Left lung (tissue), 10 donors: Measurements from ENCODE around the gene CCDC184. TPM values are rescaled to one million over a fixed set of nuclear protein-coding genes. Genes with fewer than 3 reads are reported as not detected.
"Not testable (repeated sequence)": the region's sequence is repeated elsewhere in the genome, so short reads cannot be mapped to it uniquely, and the experiment has no call there.

Experiments
- ATAC-seq: fragments of 200-7000 bp; cut with Tn5 transposase; one replicate; pipeline ENCODE4 v1.9.1; 2020; ENCODE audit warnings: moderate library complexity
- DNase-seq, 4 donors: peaks; one replicate each; pipeline ENCODE4 v3.0.0-alpha.2; 2013 to 2020
- H3K27ac ChIP-seq, 2 donors: fragments of 200-600 bp; sonication (generic) in 1 of 2; one replicate each; pipeline versions ENCODE4 v1.5.0 to v1.8.0; 2020 to 2021
- H3K27me3 ChIP-seq, 2 donors: fragments of 200-600 bp; sonication (generic) in 1 of 2; one replicate each; pipeline versions ENCODE4 v1.5.0 to v1.8.0; 2020 to 2021
- H3K36me3 ChIP-seq, 2 donors: fragments of 200-600 bp; sonication (generic) in 1 of 2; one replicate each; pipeline versions ENCODE4 v1.5.0 to v1.8.0; 2020 to 2021
- H3K4me1 ChIP-seq, 2 donors: fragments of 200-600 bp; one replicate each; pipeline ENCODE4 v1.8.0; 2021
- H3K4me3 ChIP-seq, 2 donors: fragments of 200-600 bp; sonication (generic) in 1 of 2; one replicate each; pipeline versions ENCODE4 v1.5.0 to v1.8.0; 2020 to 2021; ENCODE audit warnings: mild to moderate bottlenecking in 1 of 2
- H3K9me3 ChIP-seq, 2 donors: fragments of 200-600 bp; sonication (generic) in 1 of 2; one replicate each; pipeline versions ENCODE4 v1.5.0 to v1.8.0; 2020 to 2021
- intact Hi-C, 2 donors: fragments of 100-400 bp; cut with DNase I; formaldehyde crosslinking; loops; one replicate each; pipeline versions ENCODE4 v1.11.2 to v1.14.2; 2022
- polyA plus RNA-seq, 6 donors: library from polyadenylated mRNA; unstranded; fragments of 120-200 nt; gene quantifications; one replicate each; pipeline ENCODE4 v1.2.1, GENCODE V29; 2013; ENCODE audit not compliant: insufficient read length in 6 of 6
- total RNA-seq, 2 donors: library from RNA; stranded (reverse); fragmentation: NEBNext Ultra II Directional; extraction: Animal tissue kit (Norgen Biotek cat#: 25700); gene quantifications; one replicate each; pipeline ENCODE4 v1.2.1, GENCODE V29; 2021
- TF ChIP-seq, protein P1 (sequence below), 2 donors: fragments of 200-600 bp; sonication (generic) in 1 of 2; IDR thresholded peaks; one replicate each; pipeline versions ENCODE4 v1.5.0 to v1.8.0; 2021; ENCODE audit warnings: antibody characterized with exemption in 2 of 2
- donor health status: DM: no; HTN: yes; CAD: no.
- donor health status: DM: no; HTN: no; CAD: no.

Gene CCDC184
- total and polyA plus RNA-seq, 8 donors: 0.20 to 0.73 (median 0.31) TPM; not detected in 1

DNA sequence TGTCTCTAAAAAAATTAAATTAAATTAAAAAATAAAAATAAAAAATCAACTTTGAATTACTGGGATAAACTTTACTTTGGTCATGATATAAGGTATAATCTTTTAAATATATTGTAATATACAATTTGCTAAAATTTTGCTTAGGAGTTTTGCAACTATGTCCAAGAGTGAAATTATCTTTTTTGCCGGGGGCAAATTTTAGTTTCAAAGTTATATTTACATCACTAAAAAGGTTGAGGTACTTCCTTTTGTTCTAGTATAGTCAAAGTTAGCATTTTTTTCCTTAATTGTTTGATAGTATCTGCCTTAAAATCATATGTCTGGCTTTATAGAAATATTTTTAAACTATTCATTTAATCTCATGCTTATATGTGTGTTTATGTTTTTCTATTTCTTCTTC is 37.3 kb downstream of the CCDC184 start:
- Histone ChIP-seq H3K9me3 (no peaks in the 10 kb centered on the region), H3K36me3 (no peaks in the 10 kb centered on the region), H3K27me3 (no peaks in the 10 kb centered on the region), H3K4me3 (no peak overlapping the region), H3K4me1 (no peaks in the 10 kb centered on the region), H3K27ac (no peak overlapping the region)
- TF ChIP-seq, protein P1, sequence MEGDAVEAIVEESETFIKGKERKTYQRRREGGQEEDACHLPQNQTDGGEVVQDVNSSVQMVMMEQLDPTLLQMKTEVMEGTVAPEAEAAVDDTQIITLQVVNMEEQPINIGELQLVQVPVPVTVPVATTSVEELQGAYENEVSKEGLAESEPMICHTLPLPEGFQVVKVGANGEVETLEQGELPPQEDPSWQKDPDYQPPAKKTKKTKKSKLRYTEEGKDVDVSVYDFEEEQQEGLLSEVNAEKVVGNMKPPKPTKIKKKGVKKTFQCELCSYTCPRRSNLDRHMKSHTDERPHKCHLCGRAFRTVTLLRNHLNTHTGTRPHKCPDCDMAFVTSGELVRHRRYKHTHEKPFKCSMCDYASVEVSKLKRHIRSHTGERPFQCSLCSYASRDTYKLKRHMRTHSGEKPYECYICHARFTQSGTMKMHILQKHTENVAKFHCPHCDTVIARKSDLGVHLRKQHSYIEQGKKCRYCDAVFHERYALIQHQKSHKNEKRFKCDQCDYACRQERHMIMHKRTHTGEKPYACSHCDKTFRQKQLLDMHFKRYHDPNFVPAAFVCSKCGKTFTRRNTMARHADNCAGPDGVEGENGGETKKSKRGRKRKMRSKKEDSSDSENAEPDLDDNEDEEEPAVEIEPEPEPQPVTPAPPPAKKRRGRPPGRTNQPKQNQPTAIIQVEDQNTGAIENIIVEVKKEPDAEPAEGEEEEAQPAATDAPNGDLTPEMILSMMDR (IDR thresholded peaks at IDR 0.05): no peak
- intact Hi-C loops: no loop called here
- DNase-seq (no peak), ATAC-seq (no peak)

DNA sequence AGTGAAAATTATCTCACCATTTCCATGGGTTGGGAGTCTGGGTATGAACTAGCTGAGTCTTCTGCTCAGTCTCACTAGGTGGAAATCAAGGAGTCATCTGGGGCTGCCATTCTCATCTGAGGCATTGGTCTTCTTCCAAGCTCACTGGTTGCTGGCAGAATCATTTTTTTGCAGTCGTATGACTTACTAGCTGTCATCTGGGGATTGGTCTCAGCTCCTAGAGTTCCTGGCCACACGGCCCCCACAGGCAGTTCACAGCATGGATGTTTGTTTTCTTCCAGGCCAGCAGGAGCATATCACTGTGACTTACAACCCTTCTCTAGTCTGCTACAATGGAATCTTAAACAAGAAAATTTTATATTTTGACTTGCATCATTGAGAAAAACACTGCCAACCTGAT is 38.2 kb downstream of the CCDC184 start:
- DNase-seq (no peak), ATAC-seq (no peak)
- H3K27me3 ChIP-seq: no peaks in the 10 kb centered on the region
- no peak overlapping the region for H3K27ac ChIP-seq
- H3K9me3 ChIP-seq: no peaks in the 10 kb centered on the region
- H3K4me1 ChIP-seq: no peaks in the 10 kb centered on the region
- intact Hi-C loops: no loop called here
- H3K36me3 ChIP-seq: no peaks in the 10 kb centered on the region
- no peak overlapping the region for H3K4me3 ChIP-seq
- TF ChIP-seq, protein P1 (IDR thresholded peaks at IDR 0.05): no peak

DNA sequence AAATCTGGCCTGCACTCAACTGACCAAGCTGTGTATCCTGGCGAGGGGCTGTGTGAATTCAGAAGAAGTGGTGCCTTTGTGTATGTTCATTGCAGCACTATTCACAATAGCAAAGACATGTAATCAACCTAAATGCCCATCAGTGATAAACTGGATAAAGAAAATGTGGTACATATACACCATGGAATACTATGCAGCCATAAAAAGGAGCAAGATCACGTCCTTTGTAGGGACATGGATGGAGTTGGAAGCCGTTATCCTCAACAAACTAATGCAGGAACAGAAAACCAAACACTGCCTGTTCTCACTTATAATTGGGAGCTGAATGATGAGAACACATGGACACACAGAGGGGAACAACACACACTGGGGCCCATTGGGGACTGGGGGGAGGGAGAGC is 41.1 kb downstream of the CCDC184 start:
- intact Hi-C loops, ATAC-seq, H3K4me1 ChIP-seq, H3K36me3 ChIP-seq, H3K27me3 ChIP-seq, H3K27ac ChIP-seq, H3K4me3 ChIP-seq, DNase-seq, H3K9me3 ChIP-seq: not testable (repeated sequence)

DNA sequence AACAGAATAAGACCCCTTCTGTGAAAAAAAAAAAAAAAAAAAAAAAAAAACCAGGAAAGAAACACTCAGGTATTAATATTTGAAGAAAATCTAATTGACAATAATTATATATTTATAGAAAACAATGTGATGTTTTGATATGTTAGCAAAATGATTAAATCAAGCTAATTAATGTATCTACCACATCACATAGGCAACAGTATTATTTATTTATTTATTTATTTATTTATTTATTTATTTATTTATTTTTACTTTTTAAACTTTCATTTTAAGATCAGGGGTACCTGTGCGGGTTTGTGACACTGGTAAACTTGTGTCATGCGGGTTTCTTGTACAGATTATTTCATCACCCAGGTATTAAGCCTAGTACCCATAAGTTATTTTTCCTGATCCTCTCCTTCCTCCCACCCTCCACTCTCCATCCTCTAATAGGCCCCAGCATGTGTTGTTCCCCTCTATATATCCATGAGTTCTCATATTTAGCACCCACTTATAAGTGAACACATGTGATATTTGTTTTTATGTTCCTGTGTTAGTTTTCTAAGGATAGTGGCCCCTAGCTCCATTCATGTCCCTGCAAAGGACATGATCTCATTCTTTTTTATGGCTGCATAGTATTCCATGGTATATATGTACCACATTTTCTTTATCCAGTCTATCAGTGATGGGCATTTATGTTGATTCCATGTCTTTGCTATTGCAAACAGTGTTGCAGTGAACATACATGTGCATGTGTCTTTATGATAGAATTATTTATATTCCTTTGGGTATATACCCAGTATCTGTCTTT is 47.9 kb downstream of the CCDC184 start:
- DNase-seq, H3K27ac ChIP-seq, intact Hi-C loops, H3K36me3 ChIP-seq, H3K4me1 ChIP-seq, ATAC-seq, H3K27me3 ChIP-seq, H3K9me3 ChIP-seq, H3K4me3 ChIP-seq: not testable (repeated sequence)

Other genes with a start within 250 kb of the CCDC184 start
- gene TMEM106C, start 220.0 kb upstream of the CCDC184 start, total RNA-seq: 10 to 100 TPM; 43.1 to 66.8 TPM
- gene TMEM106C, start 220.0 kb upstream of the CCDC184 start, polyA plus RNA-seq: 10 to 100 TPM; 76.4 to 99.3 (median 88.7) TPM
- under 1 TPM in 1 of 2 donors, not detected in 1; 0.06 TPM for gene COL2A1, start 179.2 kb upstream of the CCDC184 start, total RNA-seq
- gene COL2A1, start 179.2 kb upstream of the CCDC184 start, polyA plus RNA-seq: 10 to 100 TPM; 66.1 to 91.3 (median 71.3) TPM
- gene SENP1, start 77.6 kb upstream of the CCDC184 start, total RNA-seq: 10 to 100 TPM; 13.3 to 19.2 TPM
- gene SENP1, start 77.6 kb upstream of the CCDC184 start, polyA plus RNA-seq: 10 to 100 TPM; 23.2 to 28.0 (median 25.5) TPM
- gene PFKM, start 64.3 kb upstream of the CCDC184 start, total RNA-seq: 10 to 100 TPM; 52.3 to 61.6 TPM
- gene PFKM, start 64.3 kb upstream of the CCDC184 start, polyA plus RNA-seq: 10 to 100 TPM; 67.7 to 97.9 (median 75.8) TPM
- 10 to 100 TPM; 26.8 to 30.4 TPM for gene ASB8, start 26.1 kb upstream of the CCDC184 start, total RNA-seq
- gene ASB8, start 26.1 kb upstream of the CCDC184 start, polyA plus RNA-seq: 10 to 100 TPM; 34.6 to 44.5 (median 38.8) TPM
- not detected for gene OR10AD1, start 19.6 kb downstream of the CCDC184 start, total RNA-seq
- gene OR10AD1, start 19.6 kb downstream of the CCDC184 start, polyA plus RNA-seq: 1 to 10 TPM in 3 of 6 donors, under 1 TPM in 3; 0.50 to 1.3 (median 0.89) TPM
- gene ZNF641, start 167.3 kb downstream of the CCDC184 start, total RNA-seq: 10 to 100 TPM; 17.5 to 20.8 TPM
- 10 to 100 TPM; 26.0 to 32.6 (median 29.4) TPM for gene ZNF641, start 167.3 kb downstream of the CCDC184 start, polyA plus RNA-seq